ENCODE data around the gene EVI5L.

GRCh38 chr19:7905268-7905667 lies 75.2 kb downstream of the EVI5L start:
- TF ChIP-seq POLR2A (IDR thresholded peaks at IDR 0.05) (no peak), CTCF (IDR thresholded peaks at IDR 0.05) (no peak), EP300 (IDR thresholded peaks at IDR 0.05) (no peak)

Data from tibial nerve (tissue), 4 donors.